Naive B cell (primary cell): ENCODE data around the gene SETD3. TPM values are rescaled to one million over a fixed set of nuclear protein-coding genes. Genes with fewer than 3 reads are reported as not detected.

Experiments used
- ATAC-seq, 2 donors: fragments of 150-1000 bp; cut with Tn5 transposase; 2 replicates each; pipeline ENCODE4 v1.10.0; 2021; ENCODE audit warnings: low read depth in 2 of 2, mild to moderate bottlenecking in 2 of 2, moderate library complexity in 2 of 2
- DNase-seq: peaks from one replicate; pipeline ENCODE4 v3.0.0; 2022
- H3K27ac Mint-ChIP-seq, 6 donors: one replicate each; pipeline ENCODE4 v1.8.0; 2020 to 2022; ENCODE audit warnings: mild to moderate bottlenecking in 6 of 6, mixed read lengths in 6 of 6, moderate library complexity in 5 of 6, inconsistent platforms in 2 of 6
- H3K27me3 Mint-ChIP-seq, 3 donors: one replicate each; pipeline ENCODE4 v1.8.0; 2021 to 2022; ENCODE audit warnings: mixed read lengths in 3 of 3, mild to moderate bottlenecking in 1 of 3
- H3K36me3 Mint-ChIP-seq, 2 donors: one replicate each; pipeline ENCODE4 v1.8.0; 2020 to 2022; ENCODE audit warnings: mixed read lengths in 2 of 2, inconsistent platforms in 1 of 2, mild to moderate bottlenecking in 1 of 2
- H3K4me1 Mint-ChIP-seq, 3 donors: one replicate each; pipeline ENCODE4 v1.8.0; 2020 to 2022; ENCODE audit warnings: mixed read lengths in 3 of 3, inconsistent platforms in 1 of 3, mild to moderate bottlenecking in 1 of 3, moderate library complexity in 1 of 3
- H3K4me3 Mint-ChIP-seq, 8 donors: one replicate each; pipeline ENCODE4 v1.8.0; 2020 to 2022; ENCODE audit warnings: mild to moderate bottlenecking in 8 of 8, mixed read lengths in 8 of 8, moderate library complexity in 8 of 8, inconsistent platforms in 2 of 8
- H3K9me3 Mint-ChIP-seq, 7 donors: one replicate each; pipeline ENCODE4 v1.8.0; 2020 to 2022; ENCODE audit warnings: mixed read lengths in 7 of 7, mild to moderate bottlenecking in 5 of 7, inconsistent platforms in 2 of 7, moderate library complexity in 1 of 7
- polyA plus RNA-seq, 6 donors: library from polyadenylated mRNA; unstranded; fragments of 300-500 nt; fragmentation: Illumina TruSeq; gene quantifications; one replicate each; pipeline ENCODE4 v1.2.3, GENCODE V29; 2021; ENCODE audit warnings: low read depth in 6 of 6

The SETD3 gene
- polyA plus RNA-seq, 6 donors from 2014 or later: 22.4 to 30.8 (median 26.3) TPM

- peak overlapping the region in 2 of 6 donors; percentile 25 to 54 for H3K27ac Mint-ChIP-seq
- no peak overlapping the region for H3K4me3 Mint-ChIP-seq
- H3K36me3 Mint-ChIP-seq: no peaks in the 10 kb centered on the region
- no peaks in the 10 kb centered on the region for H3K9me3 Mint-ChIP-seq
- ATAC-seq: no peak
- H3K4me1 Mint-ChIP-seq: peaks cover 2 to 9% (median 4%) of the 10 kb centered on the region in 3 donors
- H3K27me3 Mint-ChIP-seq: no peaks in the 10 kb centered on the region
- DNase-seq: no peak
These were observed 87.5 kb downstream of the SETD3 start for GRCh38 chr14:99393059-99393655.

- peaks cover 5 to 19% (median 11%) of the 10 kb centered on the region in 3 donors for H3K4me1 Mint-ChIP-seq
- H3K27me3 Mint-ChIP-seq: peaks cover 0 to 8% (median 6%) of the 10 kb centered on the region in 3 donors
- ATAC-seq (no peak), DNase-seq (no peak)
- no peaks in the 10 kb centered on the region for H3K9me3 Mint-ChIP-seq
- no peak overlapping the region for H3K27ac Mint-ChIP-seq
- H3K36me3 Mint-ChIP-seq: no peaks in the 10 kb centered on the region
- no peak overlapping the region for H3K4me3 Mint-ChIP-seq
These were observed 89.0 kb downstream of the SETD3 start for GRCh38 chr14:99391671-99392070.

GRCh38 chr14:99389174-99389826 lies 91.4 kb downstream of the SETD3 start:
- Mint-ChIP-seq H3K27ac (peak overlapping the region in 1 of 6 donors; percentile 51), H3K27me3 (peaks cover 13 to 27% (median 22%) of the 10 kb centered on the region in 3 donors), H3K9me3 (peaks cover 0 to 4% (median 0%) of the 10 kb centered on the region in 7 donors), H3K4me1 (peaks cover 5 to 21% (median 12%) of the 10 kb centered on the region in 3 donors), H3K4me3 (no peak overlapping the region), H3K36me3 (no peaks in the 10 kb centered on the region)
- no peak for DNase-seq
- no peak for ATAC-seq

- DNase-seq: no peak
- Mint-ChIP-seq H3K9me3 (peaks cover 0 to 4% (median 0%) of the 10 kb centered on the region in 7 donors), H3K4me3 (peak overlapping the region in 1 of 8 donors; percentile 56), H3K27me3 (peaks cover 18 to 37% (median 28%) of the 10 kb centered on the region in 3 donors), H3K4me1 (peaks cover 5 to 20% (median 11%) of the 10 kb centered on the region in 3 donors), H3K36me3 (no peaks in the 10 kb centered on the region), H3K27ac (no peak overlapping the region)
- ATAC-seq: no peak
These were observed 92.4 kb downstream of the SETD3 start for GRCh38 chr14:99388286-99388685.

GRCh38 chr14:99387880-99388279 lies 92.8 kb downstream of the SETD3 start:
- no peak for ATAC-seq
- H3K36me3 Mint-ChIP-seq: no peaks in the 10 kb centered on the region
- peaks cover 0 to 4% (median 0%) of the 10 kb centered on the region in 7 donors for H3K9me3 Mint-ChIP-seq
- peaks cover 18 to 39% (median 32%) of the 10 kb centered on the region in 3 donors for H3K27me3 Mint-ChIP-seq
- no peak for DNase-seq
- peaks cover 4 to 16% (median 8%) of the 10 kb centered on the region in 3 donors for H3K4me1 Mint-ChIP-seq
- H3K4me3 Mint-ChIP-seq: no peak overlapping the region
- no peak overlapping the region for H3K27ac Mint-ChIP-seq

GRCh38 chr14:99384450-99385417 lies 95.9 kb downstream of the SETD3 start:
- peaks cover 18 to 63% (median 51%) of the 10 kb centered on the region in 3 donors for H3K27me3 Mint-ChIP-seq
- no peak overlapping the region for H3K4me3 Mint-ChIP-seq
- H3K9me3 Mint-ChIP-seq: peaks cover 0 to 4% (median 0%) of the 10 kb centered on the region in 7 donors
- peaks cover 22 to 34% (median 24%) of the 10 kb centered on the region in 3 donors for H3K4me1 Mint-ChIP-seq
- ATAC-seq: no peak
- no peaks in the 10 kb centered on the region for H3K36me3 Mint-ChIP-seq
- H3K27ac Mint-ChIP-seq: no peak overlapping the region
- no peak for DNase-seq

GRCh38 chr14:99383472-99384449 lies 96.9 kb downstream of the SETD3 start:
- peaks cover 18 to 63% (median 51%) of the 10 kb centered on the region in 3 donors for H3K27me3 Mint-ChIP-seq
- no peak for DNase-seq
- H3K4me3 Mint-ChIP-seq: no peak overlapping the region
- H3K4me1 Mint-ChIP-seq: peaks cover 22 to 34% (median 26%) of the 10 kb centered on the region in 3 donors
- H3K27ac Mint-ChIP-seq: no peak overlapping the region
- H3K9me3 Mint-ChIP-seq: peaks cover 0 to 4% (median 0%) of the 10 kb centered on the region in 7 donors
- H3K36me3 Mint-ChIP-seq: no peaks in the 10 kb centered on the region
- no peak for ATAC-seq

- Mint-ChIP-seq H3K27ac (no peak overlapping the region), H3K4me1 (peaks cover 22 to 34% (median 26%) of the 10 kb centered on the region in 3 donors), H3K36me3 (no peaks in the 10 kb centered on the region), H3K27me3 (peaks cover 18 to 63% (median 51%) of the 10 kb centered on the region in 3 donors), H3K9me3 (peaks cover 0 to 4% (median 0%) of the 10 kb centered on the region in 7 donors), H3K4me3 (no peak overlapping the region)
- ATAC-seq: no peak
- DNase-seq: no peak
These were observed 97.7 kb downstream of the SETD3 start for GRCh38 chr14:99382781-99383471.

GRCh38 chr14:99382071-99382470 lies 98.6 kb downstream of the SETD3 start:
- no peak for DNase-seq
- H3K36me3 Mint-ChIP-seq: no peaks in the 10 kb centered on the region
- H3K27ac Mint-ChIP-seq: peak overlapping the region in 2 of 6 donors; percentile 56 to 87
- H3K4me1 Mint-ChIP-seq: peaks cover 19 to 28% (median 24%) of the 10 kb centered on the region in 3 donors
- no peak overlapping the region for H3K4me3 Mint-ChIP-seq
- no peak for ATAC-seq
- H3K27me3 Mint-ChIP-seq: peaks cover 20 to 59% (median 52%) of the 10 kb centered on the region in 3 donors
- H3K9me3 Mint-ChIP-seq: peaks cover 0 to 4% (median 0%) of the 10 kb centered on the region in 7 donors

- ATAC-seq (no peak), DNase-seq (no peak)
- H3K27me3 Mint-ChIP-seq: peaks cover 22 to 55% (median 52%) of the 10 kb centered on the region in 3 donors
- no peaks in the 10 kb centered on the region for H3K36me3 Mint-ChIP-seq
- H3K4me3 Mint-ChIP-seq: peak overlapping the region in 1 of 8 donors; percentile 39
- H3K27ac Mint-ChIP-seq: peak overlapping the region in 2 of 6 donors; percentile 56 to 87
- H3K4me1 Mint-ChIP-seq: peaks cover 15 to 24% (median 22%) of the 10 kb centered on the region in 3 donors
- peaks cover 0 to 4% (median 0%) of the 10 kb centered on the region in 7 donors for H3K9me3 Mint-ChIP-seq
These were observed 99.0 kb downstream of the SETD3 start for GRCh38 chr14:99381688-99382060.

- Mint-ChIP-seq H3K27me3 (peaks cover 22 to 53% (median 50%) of the 10 kb centered on the region in 3 donors), H3K4me1 (peaks cover 14 to 23% (median 22%) of the 10 kb centered on the region in 3 donors), H3K27ac (peak overlapping the region in 1 of 6 donors; percentile 76), H3K36me3 (no peaks in the 10 kb centered on the region), H3K9me3 (peaks cover 0 to 4% (median 0%) of the 10 kb centered on the region in 7 donors), H3K4me3 (peak overlapping the region in 3 of 8 donors; percentile 53 to 73 (median 56))
- DNase-seq (no peak), ATAC-seq (no peak)
These were observed 99.5 kb downstream of the SETD3 start for GRCh38 chr14:99380991-99381687.
